ENCODE data around the gene NRK.
"Not testable (repeated sequence)": the region's sequence is repeated elsewhere in the genome, so short reads cannot be mapped to it uniquely, and the experiment has no call there.

NRK gene

DNA sequence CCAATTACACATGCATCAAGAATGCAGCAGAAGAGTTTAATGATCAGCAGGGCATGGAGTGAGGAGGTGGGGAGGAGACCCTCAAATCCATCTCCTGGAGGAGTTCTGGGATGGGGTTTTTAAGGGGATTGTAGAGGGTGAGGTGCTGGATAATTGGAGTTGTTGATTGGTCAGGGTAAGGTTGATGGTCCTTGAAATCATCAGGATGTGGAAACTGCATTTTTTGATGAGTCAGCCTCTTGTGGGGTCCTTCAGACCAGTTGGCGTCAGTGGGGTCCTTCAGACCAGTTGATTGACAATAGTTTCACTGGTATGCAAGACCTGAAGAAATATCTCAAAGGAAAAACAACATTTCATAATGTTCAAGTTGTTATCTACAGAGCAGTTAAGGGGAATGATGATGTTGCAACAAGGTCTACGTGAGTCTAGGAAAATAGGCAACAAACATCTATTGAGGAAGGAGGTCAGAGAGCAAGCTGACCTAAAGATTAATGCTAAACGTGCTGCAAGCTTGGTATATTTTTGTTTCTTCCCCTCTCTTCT, 88.3 kb downstream of the NRK start:
- no peaks in the 10 kb centered on the region for H3K4me1 ChIP-seq (ENCODE audit: control insufficient read depth, insufficient read depth, low read length)
- H3K9ac ChIP-seq (ENCODE audit: low read length): no peak overlapping the region
- H3K27me3 ChIP-seq (ENCODE audit: control insufficient read depth, insufficient read depth, low read length): no peaks in the 10 kb centered on the region
- H3K4me3 ChIP-seq (ENCODE audit: low read length): no peak overlapping the region
- no peak overlapping the region for H3K27ac ChIP-seq (ENCODE audit: low read depth, low read length)
- H3K36me3 ChIP-seq (ENCODE audit: control insufficient read depth, insufficient read depth, low read length): no peaks in the 10 kb centered on the region

DNA sequence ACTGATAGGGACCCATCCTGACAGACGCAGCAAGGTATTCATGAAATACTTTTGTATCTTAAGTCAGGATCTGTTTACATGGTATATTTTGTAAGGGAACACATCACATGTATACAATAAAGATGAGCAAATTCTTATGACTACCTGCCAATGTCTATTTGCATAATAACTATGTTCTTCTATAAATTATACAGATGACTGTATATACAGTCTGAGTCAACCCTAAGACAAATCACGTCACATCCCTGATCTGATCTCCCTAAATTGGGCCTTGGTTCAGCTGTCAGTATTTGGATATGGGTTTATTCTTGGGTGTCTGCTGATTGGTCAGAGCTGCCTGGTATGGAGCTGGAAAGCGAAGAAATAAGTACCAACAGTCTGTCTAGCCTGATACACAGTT, 122.9 kb downstream of the NRK start:
- H3K4me1 ChIP-seq (ENCODE audit: control insufficient read depth, insufficient read depth, low read length): no peaks in the 10 kb centered on the region

DNA sequence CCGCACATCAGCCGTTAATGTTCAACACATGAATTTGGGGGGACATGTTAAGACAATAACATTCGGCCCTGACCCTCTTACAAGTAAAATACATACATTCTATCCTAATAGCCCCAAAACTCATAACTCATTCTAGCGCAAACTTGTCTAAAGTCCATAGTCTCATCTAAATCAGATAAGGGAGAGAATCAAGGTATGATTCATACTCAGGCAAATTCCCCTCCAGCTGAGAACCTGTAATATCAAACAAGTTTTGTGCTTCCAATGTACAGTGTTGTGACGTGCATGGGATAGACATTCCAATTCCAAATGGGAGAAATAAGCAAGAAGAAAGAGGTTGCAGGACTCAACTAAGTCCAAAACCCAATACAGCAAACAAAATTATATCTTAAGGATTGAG, 147.1 kb downstream of the NRK start:
- H3K36me3 ChIP-seq (ENCODE audit: control insufficient read depth, insufficient read depth, low read length): no peaks in the 10 kb centered on the region
- H3K4me3 ChIP-seq (ENCODE audit: low read length): no peak overlapping the region
- H3K9ac ChIP-seq (ENCODE audit: low read length): no peak overlapping the region
- H3K27ac ChIP-seq (ENCODE audit: low read depth, low read length): no peak overlapping the region
- H3K27me3 ChIP-seq (ENCODE audit: control insufficient read depth, insufficient read depth, low read length): no peaks in the 10 kb centered on the region
- no peaks in the 10 kb centered on the region for H3K4me1 ChIP-seq (ENCODE audit: control insufficient read depth, insufficient read depth, low read length)

More for the DNA sequence above, 122.9 kb downstream of the NRK start:
- Histone ChIP-seq H3K27me3 (ENCODE audit: control insufficient read depth, insufficient read depth, low read length) (no peaks in the 10 kb centered on the region), H3K4me3 (ENCODE audit: low read length) (no peak overlapping the region), H3K9ac (ENCODE audit: low read length) (no peak overlapping the region), H3K36me3 (ENCODE audit: control insufficient read depth, insufficient read depth, low read length) (no peaks in the 10 kb centered on the region), H3K27ac (ENCODE audit: low read depth, low read length) (no peak overlapping the region)

DNA sequence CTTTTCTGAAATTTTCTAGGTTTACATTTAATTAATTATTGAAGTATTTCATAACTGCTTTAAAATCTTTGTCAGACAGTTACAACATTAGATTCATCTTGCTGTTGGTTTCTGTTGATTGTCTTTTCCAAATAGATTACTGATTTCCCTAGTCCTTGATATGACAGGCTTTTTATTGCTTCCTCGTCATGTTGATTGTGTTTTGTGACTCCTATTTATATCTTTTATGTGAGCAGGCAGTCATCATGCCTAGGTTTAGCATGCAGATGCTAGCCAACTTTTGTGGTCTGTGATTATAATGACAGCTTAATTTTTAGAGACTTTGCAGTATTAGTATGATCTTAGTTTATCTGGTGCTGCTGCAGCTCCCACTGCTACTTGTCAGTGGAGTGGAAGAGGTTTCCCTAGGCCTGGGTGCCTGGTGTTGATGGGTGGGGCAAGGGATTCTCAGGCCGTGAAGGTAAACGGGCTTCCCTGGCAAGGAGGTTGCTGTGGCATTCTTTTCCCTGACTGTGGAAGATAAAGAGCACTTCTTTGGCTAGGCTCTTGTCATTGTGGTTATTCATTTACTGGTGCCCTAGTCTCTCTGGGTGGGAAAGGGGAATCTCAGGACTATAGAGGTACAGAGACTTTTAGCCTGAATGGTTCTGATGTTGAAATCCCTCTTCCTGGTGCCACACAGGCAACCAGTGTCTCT, 150.5 kb downstream of the NRK start:
- Histone ChIP-seq H3K27me3 (ENCODE audit: control insufficient read depth, insufficient read depth, low read length) (no peaks in the 10 kb centered on the region), H3K4me3 (ENCODE audit: low read length) (no peak overlapping the region), H3K27ac (ENCODE audit: low read depth, low read length) (no peak overlapping the region), H3K9ac (ENCODE audit: low read length) (no peak overlapping the region), H3K36me3 (ENCODE audit: control insufficient read depth, insufficient read depth, low read length) (no peaks in the 10 kb centered on the region), H3K4me1 (ENCODE audit: control insufficient read depth, insufficient read depth, low read length) (no peaks in the 10 kb centered on the region)

DNA sequence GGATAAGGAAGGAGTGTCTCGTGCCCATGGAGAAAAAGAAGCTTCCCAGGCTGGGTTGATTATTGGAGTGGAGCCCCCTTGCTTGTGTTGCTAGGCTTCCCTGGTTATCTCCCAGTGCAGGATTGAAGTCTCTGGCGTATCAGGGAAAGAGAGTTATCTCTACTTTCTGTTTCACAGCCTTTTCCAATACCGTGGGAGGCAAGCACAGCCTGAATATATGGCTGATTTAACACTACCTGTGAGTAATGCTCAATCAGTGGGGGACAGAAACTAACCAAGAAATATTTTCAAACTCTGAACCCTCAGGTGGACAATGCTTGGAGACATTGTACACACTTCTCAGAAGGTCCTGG, 151.0 kb downstream of the NRK start:
- Histone ChIP-seq H3K27ac (ENCODE audit: low read depth, low read length) (no peak overlapping the region), H3K9ac (ENCODE audit: low read length) (no peak overlapping the region), H3K27me3 (ENCODE audit: control insufficient read depth, insufficient read depth, low read length) (no peaks in the 10 kb centered on the region), H3K36me3 (ENCODE audit: control insufficient read depth, insufficient read depth, low read length) (no peaks in the 10 kb centered on the region), H3K4me1 (ENCODE audit: control insufficient read depth, insufficient read depth, low read length) (no peaks in the 10 kb centered on the region), H3K4me3 (ENCODE audit: low read length) (no peak overlapping the region)

DNA sequence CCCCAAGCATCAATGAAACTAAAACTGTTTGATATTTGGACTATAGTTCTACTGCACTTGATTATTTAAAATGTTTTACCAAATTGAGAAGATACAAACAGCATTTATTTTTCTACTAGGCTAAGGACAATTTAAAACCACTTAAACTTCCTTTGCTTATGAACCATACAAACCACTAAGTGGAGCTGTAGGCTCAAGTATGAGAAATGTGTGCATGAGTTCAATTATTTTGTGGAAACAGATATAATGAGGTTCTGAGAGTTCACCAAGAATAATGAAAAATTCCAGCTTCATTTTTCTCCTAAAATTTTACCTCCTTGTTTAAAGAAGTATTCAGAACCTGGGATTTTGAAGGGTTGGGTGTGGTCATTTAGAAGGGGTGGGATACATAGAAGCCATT, 153.0 kb downstream of the NRK start:
- Histone ChIP-seq H3K4me1 (ENCODE audit: control insufficient read depth, insufficient read depth, low read length) (no peaks in the 10 kb centered on the region), H3K9ac (ENCODE audit: low read length) (no peak overlapping the region), H3K36me3 (ENCODE audit: control insufficient read depth, insufficient read depth, low read length) (no peaks in the 10 kb centered on the region)

DNA sequence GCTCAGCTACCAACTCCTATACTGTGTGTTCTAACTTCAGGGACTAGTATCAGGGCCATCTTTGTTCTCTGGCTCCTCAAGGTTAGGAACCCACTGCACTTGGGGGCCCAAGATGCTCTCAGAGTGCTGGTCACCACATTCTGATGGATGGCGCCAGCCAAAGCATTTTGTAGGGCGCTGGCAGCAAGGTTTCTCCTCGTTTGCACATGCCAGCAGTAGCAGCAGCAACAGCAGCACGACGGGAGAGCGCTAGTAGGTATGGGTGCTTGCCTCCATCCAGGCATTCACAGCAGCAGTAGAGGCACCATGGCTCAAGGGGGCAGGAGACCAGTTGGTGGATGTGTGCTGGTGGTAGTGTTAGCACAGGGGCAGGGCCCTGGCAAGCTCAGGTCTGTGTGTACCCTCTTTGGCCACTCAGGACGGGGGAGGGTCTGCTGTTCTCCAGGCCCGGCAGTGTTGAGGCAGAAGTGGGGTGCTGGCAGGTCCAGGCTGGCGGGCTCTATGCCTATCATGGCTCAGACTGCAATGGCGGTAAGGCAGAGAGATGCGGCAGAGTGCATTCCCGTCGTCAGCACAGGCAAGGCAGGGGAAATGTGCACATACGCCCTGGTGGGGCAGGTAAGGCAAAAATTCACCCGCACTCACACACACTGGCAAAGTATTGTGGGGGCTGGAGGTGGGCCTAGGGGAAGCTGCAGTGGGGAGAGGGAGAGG, 159.6 kb downstream of the NRK start:
- H3K27ac ChIP-seq (ENCODE audit: low read depth, low read length): no peak overlapping the region
- no peak overlapping the region for H3K9ac ChIP-seq (ENCODE audit: low read length)
- H3K4me1 ChIP-seq (ENCODE audit: control insufficient read depth, insufficient read depth, low read length): no peaks in the 10 kb centered on the region
- H3K36me3 ChIP-seq (ENCODE audit: control insufficient read depth, insufficient read depth, low read length): no peaks in the 10 kb centered on the region
- peaks cover 6% of the 10 kb centered on the region for H3K27me3 ChIP-seq (ENCODE audit: control insufficient read depth, insufficient read depth, low read length)
- H3K4me3 ChIP-seq (ENCODE audit: low read length): no peak overlapping the region

More for the DNA sequence above, 153.0 kb downstream of the NRK start:
- H3K27ac ChIP-seq (ENCODE audit: low read depth, low read length): no peak overlapping the region
- no peaks in the 10 kb centered on the region for H3K27me3 ChIP-seq (ENCODE audit: control insufficient read depth, insufficient read depth, low read length)
- no peak overlapping the region for H3K4me3 ChIP-seq (ENCODE audit: low read length)

DNA sequence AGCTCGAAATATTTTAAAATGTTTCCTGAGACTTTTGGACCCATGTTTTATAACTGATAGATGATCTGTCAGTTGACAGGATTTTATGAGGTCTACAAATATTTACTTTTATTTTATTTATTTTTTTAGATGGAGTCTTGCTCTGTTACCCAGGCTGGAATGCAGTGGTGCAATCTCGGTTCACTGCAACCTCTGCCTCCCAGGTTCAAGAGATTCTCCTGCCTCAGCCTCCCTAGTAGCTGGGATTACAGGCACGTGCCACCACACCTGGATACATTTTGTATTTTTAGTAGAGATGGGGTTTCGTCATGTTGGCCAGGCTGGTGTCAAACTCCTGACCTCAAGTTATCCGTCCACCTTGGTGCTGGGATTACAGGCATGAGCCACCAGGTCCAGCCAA, 166.1 kb downstream of the NRK start:
- H3K4me3 ChIP-seq (ENCODE audit: low read length); H3K27me3 ChIP-seq (ENCODE audit: control insufficient read depth, insufficient read depth, low read length); H3K4me1 ChIP-seq (ENCODE audit: control insufficient read depth, insufficient read depth, low read length); H3K36me3 ChIP-seq (ENCODE audit: control insufficient read depth, insufficient read depth, low read length); H3K27ac ChIP-seq (ENCODE audit: low read depth, low read length); H3K9ac ChIP-seq (ENCODE audit: low read length): not testable (repeated sequence)

DNA sequence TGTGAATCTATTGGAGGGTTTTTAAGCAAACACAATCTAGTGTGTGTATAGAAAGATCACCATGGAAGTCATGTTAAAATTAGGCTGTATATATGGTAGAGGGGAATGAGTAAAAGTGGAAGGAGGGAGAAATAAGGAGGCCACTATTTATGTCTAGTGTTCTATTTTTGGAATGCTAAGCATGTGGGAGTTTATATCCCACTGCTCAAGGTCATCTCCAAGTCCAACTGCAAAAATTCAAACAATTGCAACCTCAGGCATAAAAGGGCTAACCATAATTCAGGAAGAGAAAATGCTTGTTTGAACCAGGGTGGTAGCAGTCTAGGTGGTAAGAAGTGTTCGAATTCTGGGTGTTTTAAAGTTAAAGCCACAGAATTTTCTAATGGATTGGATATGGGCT, 177.0 kb downstream of the NRK start:
- Histone ChIP-seq H3K27ac (ENCODE audit: low read depth, low read length) (no peak overlapping the region), H3K4me1 (ENCODE audit: control insufficient read depth, insufficient read depth, low read length) (no peaks in the 10 kb centered on the region), H3K4me3 (ENCODE audit: low read length) (no peak overlapping the region), H3K9ac (ENCODE audit: low read length) (no peak overlapping the region), H3K36me3 (ENCODE audit: control insufficient read depth, insufficient read depth, low read length) (no peaks in the 10 kb centered on the region), H3K27me3 (ENCODE audit: control insufficient read depth, insufficient read depth, low read length) (no peaks in the 10 kb centered on the region)

DNA sequence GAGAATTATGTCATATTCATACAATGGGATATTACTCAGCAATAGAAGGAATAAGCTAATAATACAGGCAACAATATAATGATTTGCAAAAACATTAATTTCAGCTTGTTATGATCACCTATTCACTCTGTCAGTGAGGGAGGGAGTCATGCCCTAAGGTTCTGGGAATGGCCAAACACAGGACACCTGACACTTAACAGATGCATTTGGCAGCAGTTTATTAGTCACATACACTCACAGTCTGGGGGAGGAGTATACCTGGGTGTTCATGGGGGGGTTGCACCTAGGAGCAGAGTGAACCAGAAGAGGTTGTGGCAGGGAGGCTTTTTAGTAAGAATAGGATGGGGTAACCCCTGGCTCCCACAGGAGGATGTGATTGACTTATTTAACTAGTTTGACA, 177.9 kb downstream of the NRK start:
- H3K9ac ChIP-seq (ENCODE audit: low read length): no peak overlapping the region
- H3K36me3 ChIP-seq (ENCODE audit: control insufficient read depth, insufficient read depth, low read length): no peaks in the 10 kb centered on the region
- H3K4me1 ChIP-seq (ENCODE audit: control insufficient read depth, insufficient read depth, low read length): no peaks in the 10 kb centered on the region
- H3K27ac ChIP-seq (ENCODE audit: low read depth, low read length): no peak overlapping the region
- H3K4me3 ChIP-seq (ENCODE audit: low read length): no peak overlapping the region
- no peaks in the 10 kb centered on the region for H3K27me3 ChIP-seq (ENCODE audit: control insufficient read depth, insufficient read depth, low read length)

DNA sequence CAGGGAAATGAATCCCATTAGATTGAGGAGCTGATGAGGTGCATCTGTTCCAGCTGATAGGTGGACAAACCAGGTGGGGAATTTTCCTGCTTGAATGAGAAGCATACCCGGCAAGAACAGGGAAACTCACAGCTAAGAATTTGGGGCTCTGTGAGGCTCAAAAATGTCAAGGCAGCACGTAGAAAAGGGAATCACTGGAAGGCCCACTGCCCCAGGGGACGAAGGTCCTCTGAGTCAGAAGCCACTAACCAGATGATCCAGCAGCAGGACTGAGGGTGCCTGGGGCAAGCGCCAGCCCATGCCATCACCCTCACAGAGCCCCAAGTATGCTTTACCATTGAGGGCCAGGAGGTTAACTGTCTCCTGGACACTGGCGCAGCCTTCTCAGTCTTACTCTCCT, 178.3 kb downstream of the NRK start:
- not testable (repeated sequence) for H3K4me3 ChIP-seq (ENCODE audit: low read length); H3K36me3 ChIP-seq (ENCODE audit: control insufficient read depth, insufficient read depth, low read length); H3K27ac ChIP-seq (ENCODE audit: low read depth, low read length); H3K27me3 ChIP-seq (ENCODE audit: control insufficient read depth, insufficient read depth, low read length); H3K4me1 ChIP-seq (ENCODE audit: control insufficient read depth, insufficient read depth, low read length); H3K9ac ChIP-seq (ENCODE audit: low read length)

DNA sequence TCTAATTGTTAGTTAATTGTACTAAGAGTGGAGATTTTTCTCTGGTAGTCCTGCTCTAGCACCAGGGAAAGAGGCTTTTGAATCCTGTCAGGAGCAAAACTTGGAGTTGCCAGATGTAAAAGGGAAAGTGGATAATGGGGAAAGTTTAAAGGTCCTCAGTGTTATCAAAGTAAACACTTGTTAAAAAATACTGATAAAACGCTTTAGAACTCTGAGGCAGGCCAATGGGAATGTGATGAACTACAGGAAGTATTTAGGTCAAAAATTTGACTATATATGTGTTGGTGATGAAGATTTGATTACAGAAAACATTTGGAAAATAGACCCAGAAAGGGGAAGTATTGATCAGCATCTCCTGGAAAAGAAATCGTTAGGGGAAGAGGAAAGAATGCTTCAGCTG, 183.3 kb downstream of the NRK start:
- no peaks in the 10 kb centered on the region for H3K27me3 ChIP-seq (ENCODE audit: control insufficient read depth, insufficient read depth, low read length)
- no peaks in the 10 kb centered on the region for H3K36me3 ChIP-seq (ENCODE audit: control insufficient read depth, insufficient read depth, low read length)
- no peak overlapping the region for H3K27ac ChIP-seq (ENCODE audit: low read depth, low read length)
- no peak overlapping the region for H3K9ac ChIP-seq (ENCODE audit: low read length)
- no peak overlapping the region for H3K4me3 ChIP-seq (ENCODE audit: low read length)
- no peaks in the 10 kb centered on the region for H3K4me1 ChIP-seq (ENCODE audit: control insufficient read depth, insufficient read depth, low read length)

DNA sequence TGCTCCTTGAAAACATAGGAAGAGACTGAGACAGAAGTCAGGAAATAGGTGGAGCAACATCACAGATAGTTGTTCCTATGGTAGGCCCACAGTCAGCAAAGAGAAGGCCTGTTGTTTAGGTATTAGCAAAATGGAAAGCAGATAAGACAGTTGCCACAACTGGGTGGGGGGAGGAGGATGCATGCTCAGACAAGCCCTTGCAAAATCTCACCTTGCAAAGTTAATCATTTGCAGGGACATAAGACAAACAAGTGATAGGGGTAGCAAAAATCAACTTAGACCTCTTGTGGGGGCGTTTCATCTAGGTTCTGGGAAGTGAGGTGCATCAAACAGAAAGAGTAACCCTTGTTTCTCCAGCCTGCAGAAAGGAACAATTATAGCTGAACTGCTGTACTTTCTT, 185.5 kb downstream of the NRK start:
- H3K9ac ChIP-seq (ENCODE audit: low read length): no peak overlapping the region
- H3K4me1 ChIP-seq (ENCODE audit: control insufficient read depth, insufficient read depth, low read length): no peaks in the 10 kb centered on the region
- H3K27me3 ChIP-seq (ENCODE audit: control insufficient read depth, insufficient read depth, low read length): no peaks in the 10 kb centered on the region
- no peak overlapping the region for H3K27ac ChIP-seq (ENCODE audit: low read depth, low read length)
- H3K4me3 ChIP-seq (ENCODE audit: low read length): no peak overlapping the region
- no peaks in the 10 kb centered on the region for H3K36me3 ChIP-seq (ENCODE audit: control insufficient read depth, insufficient read depth, low read length)

Data from rectal smooth muscle tissue (tissue), 1 donor.